Measurements from ENCODE around the gene ANO2. TPM values are rescaled to one million over a fixed set of nuclear protein-coding genes. Genes with fewer than 3 reads are reported as not detected.

Gene ANO2
- total RNA-seq, 1 donor from 2014 or later, result 1.9 TPM

DNA sequence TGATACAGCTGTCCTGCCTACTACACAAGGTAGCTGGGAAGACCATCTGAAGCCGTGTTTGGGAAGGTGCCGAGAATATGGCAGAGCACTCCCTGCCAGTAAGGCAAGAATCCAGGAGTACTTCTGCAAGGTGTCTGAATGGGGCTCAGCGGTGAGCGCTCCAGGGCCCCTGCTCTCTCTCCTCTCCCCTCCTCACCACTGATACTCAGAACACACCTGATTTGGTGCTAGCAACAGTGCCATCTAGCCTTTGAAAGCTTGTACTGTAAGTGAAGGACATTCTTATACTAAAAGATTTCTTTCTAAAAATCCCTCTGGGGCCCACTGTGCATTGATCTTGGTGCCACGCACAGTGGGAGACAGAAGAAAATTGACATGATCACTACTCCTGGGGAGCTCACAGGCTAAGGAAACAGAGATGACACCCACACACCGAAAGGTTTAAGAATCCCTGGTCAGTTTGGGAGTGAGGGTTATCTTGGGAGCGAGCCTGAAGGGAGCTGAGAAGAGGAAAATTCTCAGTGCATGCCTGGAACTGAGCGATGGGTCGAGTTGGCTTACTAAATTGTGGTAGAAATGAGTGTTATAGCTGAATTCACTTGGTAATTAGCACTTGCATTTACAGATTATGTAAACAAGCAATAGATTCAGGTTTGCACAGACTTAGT, 296.2 kb downstream of the ANO2 start:
- no peaks in the 10 kb centered on the region for H3K36me3 Mint-ChIP-seq (ENCODE audit: low read depth)
- no peak overlapping the region for H3K27ac Mint-ChIP-seq (ENCODE audit: unreplicated experiment)
- H3K4me1 Mint-ChIP-seq, result no peaks in the 10 kb centered on the region
- no peak overlapping the region for H3K4me3 Mint-ChIP-seq
- no peak for DNase-seq (ENCODE audit: low read depth, low spot score)
- H3K27me3 Mint-ChIP-seq (ENCODE audit: low read depth), result peaks cover 15% of the 10 kb centered on the region
- TF ChIP-seq, protein P1, sequence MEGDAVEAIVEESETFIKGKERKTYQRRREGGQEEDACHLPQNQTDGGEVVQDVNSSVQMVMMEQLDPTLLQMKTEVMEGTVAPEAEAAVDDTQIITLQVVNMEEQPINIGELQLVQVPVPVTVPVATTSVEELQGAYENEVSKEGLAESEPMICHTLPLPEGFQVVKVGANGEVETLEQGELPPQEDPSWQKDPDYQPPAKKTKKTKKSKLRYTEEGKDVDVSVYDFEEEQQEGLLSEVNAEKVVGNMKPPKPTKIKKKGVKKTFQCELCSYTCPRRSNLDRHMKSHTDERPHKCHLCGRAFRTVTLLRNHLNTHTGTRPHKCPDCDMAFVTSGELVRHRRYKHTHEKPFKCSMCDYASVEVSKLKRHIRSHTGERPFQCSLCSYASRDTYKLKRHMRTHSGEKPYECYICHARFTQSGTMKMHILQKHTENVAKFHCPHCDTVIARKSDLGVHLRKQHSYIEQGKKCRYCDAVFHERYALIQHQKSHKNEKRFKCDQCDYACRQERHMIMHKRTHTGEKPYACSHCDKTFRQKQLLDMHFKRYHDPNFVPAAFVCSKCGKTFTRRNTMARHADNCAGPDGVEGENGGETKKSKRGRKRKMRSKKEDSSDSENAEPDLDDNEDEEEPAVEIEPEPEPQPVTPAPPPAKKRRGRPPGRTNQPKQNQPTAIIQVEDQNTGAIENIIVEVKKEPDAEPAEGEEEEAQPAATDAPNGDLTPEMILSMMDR (conservative IDR thresholded peaks at IDR 0.05), result peak; percentile 83
- peaks cover 2% of the 10 kb centered on the region for H3K9me3 Mint-ChIP-seq

DNA sequence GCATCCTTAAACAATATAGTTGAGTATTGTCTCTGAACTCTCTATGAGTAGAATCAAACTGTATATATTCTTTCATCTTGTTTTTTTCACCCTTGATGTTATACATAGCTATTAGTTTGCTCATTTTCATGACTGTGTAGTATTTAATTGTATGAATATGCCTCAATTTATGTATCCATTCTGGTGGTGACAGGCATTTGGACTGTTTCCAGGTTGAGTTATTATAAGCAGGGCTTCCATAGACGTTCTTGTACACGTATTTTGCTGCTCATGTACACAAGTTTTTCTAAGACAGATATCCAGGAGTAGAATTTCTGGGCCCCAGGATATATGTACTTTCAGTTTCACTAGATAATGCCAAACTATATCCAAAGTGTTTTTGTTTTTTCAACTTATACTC, 301.8 kb downstream of the ANO2 start:
- Mint-ChIP-seq H3K9me3 (no peaks in the 10 kb centered on the region), H3K4me3 (no peak overlapping the region), H3K27ac (ENCODE audit: unreplicated experiment) (no peak overlapping the region), H3K36me3 (ENCODE audit: low read depth) (no peaks in the 10 kb centered on the region), H3K27me3 (ENCODE audit: low read depth) (peaks cover 13% of the 10 kb centered on the region), H3K4me1 (no peaks in the 10 kb centered on the region)
- no peak for DNase-seq (ENCODE audit: low read depth, low spot score)
- TF ChIP-seq, protein P1 (conservative IDR thresholded peaks at IDR 0.05), result no peak

DNA sequence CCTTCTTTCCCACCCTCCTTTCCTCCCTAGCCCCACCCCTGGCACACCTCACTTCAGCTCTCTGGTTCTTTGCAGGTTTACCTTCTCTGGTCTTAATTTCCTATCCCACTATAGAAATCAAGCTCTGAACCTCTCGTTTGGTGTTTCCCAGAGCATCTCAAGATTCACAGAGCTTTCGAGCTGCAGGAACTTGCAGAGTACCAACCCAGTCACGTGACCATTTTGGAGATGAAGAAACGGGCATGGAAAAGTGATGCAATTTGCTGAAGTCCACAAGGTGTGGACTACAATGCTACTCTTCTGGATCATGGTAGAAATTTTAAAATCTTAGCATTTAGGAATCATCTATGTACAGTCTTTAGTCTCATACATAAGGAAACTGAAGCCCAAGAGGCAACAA, 307.4 kb downstream of the ANO2 start:
- Mint-ChIP-seq H3K4me3 (no peak overlapping the region), H3K27ac (ENCODE audit: unreplicated experiment) (no peak overlapping the region), H3K27me3 (ENCODE audit: low read depth) (peaks cover 16% of the 10 kb centered on the region), H3K36me3 (ENCODE audit: low read depth) (no peaks in the 10 kb centered on the region), H3K9me3 (no peaks in the 10 kb centered on the region), H3K4me1 (peaks cover 4% of the 10 kb centered on the region)
- TF ChIP-seq, protein P1 (conservative IDR thresholded peaks at IDR 0.05), result no peak
- DNase-seq (ENCODE audit: low read depth, low spot score), result no peak

DNA sequence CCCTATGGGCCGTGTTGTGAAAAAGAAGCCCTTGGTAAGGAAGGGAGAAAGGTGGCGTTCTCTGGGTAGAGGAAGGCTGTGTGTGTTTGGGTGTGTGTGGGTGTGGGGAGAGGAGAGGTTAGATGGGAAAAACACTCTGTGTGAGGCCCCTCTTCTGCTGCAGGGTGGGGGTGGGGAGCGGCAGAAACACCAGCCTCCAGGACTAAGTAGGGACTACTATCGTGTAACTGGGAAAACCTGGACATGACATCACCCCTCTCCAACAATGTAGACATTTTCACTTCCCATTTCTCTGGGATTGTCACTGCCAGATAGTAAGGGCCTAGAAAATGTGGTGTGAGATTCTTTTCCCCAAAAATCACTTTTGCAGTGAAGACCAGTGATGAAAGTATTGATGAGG, 308.2 kb downstream of the ANO2 start:
- peaks cover 12% of the 10 kb centered on the region for H3K27me3 Mint-ChIP-seq (ENCODE audit: low read depth)
- TF ChIP-seq, protein P1 (conservative IDR thresholded peaks at IDR 0.05), result no peak
- H3K4me3 Mint-ChIP-seq, result no peak overlapping the region
- DNase-seq (ENCODE audit: low read depth, low spot score), result no peak
- H3K9me3 Mint-ChIP-seq, result no peaks in the 10 kb centered on the region
- peaks cover 4% of the 10 kb centered on the region for H3K4me1 Mint-ChIP-seq
- H3K27ac Mint-ChIP-seq (ENCODE audit: unreplicated experiment), result no peak overlapping the region
- no peaks in the 10 kb centered on the region for H3K36me3 Mint-ChIP-seq (ENCODE audit: low read depth)

DNA sequence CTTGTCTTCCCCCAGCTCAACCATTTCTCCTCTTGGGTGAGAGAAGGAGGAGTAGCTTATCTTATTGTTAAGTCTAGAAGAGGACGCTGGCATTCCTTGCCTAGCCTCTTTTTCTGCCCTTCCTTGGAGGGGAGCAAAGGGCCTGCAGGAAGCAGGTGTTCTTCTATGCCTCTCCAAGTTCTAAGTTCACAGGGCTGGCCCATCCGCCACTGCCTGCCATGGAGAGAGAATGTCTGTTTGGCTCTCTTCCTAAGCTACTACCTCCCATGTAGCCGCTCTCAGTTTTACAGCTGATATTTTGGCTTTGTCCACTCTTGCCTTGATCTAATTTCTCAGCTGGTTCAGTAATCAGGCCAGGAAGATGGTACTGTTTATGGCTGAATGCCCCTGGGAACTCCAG, 312.0 kb downstream of the ANO2 start:
- H3K36me3 Mint-ChIP-seq (ENCODE audit: low read depth), result no peaks in the 10 kb centered on the region
- no peak for DNase-seq (ENCODE audit: low read depth, low spot score)
- H3K4me3 Mint-ChIP-seq, result no peak overlapping the region
- peaks cover 4% of the 10 kb centered on the region for H3K4me1 Mint-ChIP-seq
- TF ChIP-seq, protein P1 (conservative IDR thresholded peaks at IDR 0.05), result no peak
- no peak overlapping the region for H3K27ac Mint-ChIP-seq (ENCODE audit: unreplicated experiment)
- peaks cover 7% of the 10 kb centered on the region for H3K27me3 Mint-ChIP-seq (ENCODE audit: low read depth)
- no peaks in the 10 kb centered on the region for H3K9me3 Mint-ChIP-seq

Measured in neural crest cell (in vitro differentiated cells).